Aorta (tissue), 5 donors: ENCODE data around the gene KRTAP10-1. TPM values are rescaled to one million over a fixed set of nuclear protein-coding genes. Genes with fewer than 3 reads are reported as not detected.

Experiments used
- ATAC-seq: fragments of 200-7000 bp; cut with Tn5 transposase; one replicate; pipeline ENCODE4 v1.9.1; 2022; ENCODE audit warnings: moderate library complexity; ENCODE audit not compliant: low FRiP score
- DNase-seq, 2 donors: peaks; one replicate each; pipeline ENCODE4 v3.0.0-alpha.2; 2020
- H3K27ac ChIP-seq, 2 donors: one replicate each; pipeline ENCODE4 v1.5.1; 2013; ENCODE audit warnings: low read length in 2 of 2, mild to moderate bottlenecking in 2 of 2, moderate library complexity in 2 of 2, control low read depth in 1 of 2, inconsistent platforms in 1 of 2, low read depth in 1 of 2
- H3K27me3 ChIP-seq, 2 donors: one replicate each; pipeline ENCODE4 v1.6.1; 2013; ENCODE audit warnings: control low read depth in 1 of 2, low read length in 1 of 2, mild to moderate bottlenecking in 1 of 2, moderate library complexity in 1 of 2; ENCODE audit not compliant: insufficient read depth in 2 of 2, control insufficient read depth in 1 of 2
- H3K36me3 ChIP-seq, 2 donors: one replicate each; pipeline ENCODE4 v1.6.1; 2013; ENCODE audit warnings: control low read depth in 1 of 2, low read length in 1 of 2, mild to moderate bottlenecking in 1 of 2; ENCODE audit not compliant: insufficient read depth in 2 of 2, control insufficient read depth in 1 of 2
- H3K4me1 ChIP-seq, 2 donors: one replicate each; pipeline ENCODE4 v1.6.1; 2013; ENCODE audit warnings: low read length in 2 of 2, control low read depth in 1 of 2, mild to moderate bottlenecking in 1 of 2, moderate library complexity in 1 of 2; ENCODE audit not compliant: insufficient read depth in 2 of 2, control insufficient read depth in 1 of 2
- H3K4me3 ChIP-seq, 2 donors: one replicate each; pipeline ENCODE4 v1.5.1; 2013; ENCODE audit warnings: low read length in 2 of 2, control low read depth in 1 of 2, mild to moderate bottlenecking in 1 of 2
- H3K9me3 ChIP-seq: one replicate; pipeline ENCODE4 v1.6.1; 2013; ENCODE audit warnings: mild to moderate bottlenecking, low read length; ENCODE audit not compliant: control insufficient read depth
- WGBS, 2 donors: extraction: QIAGEN DNeasy Blood & Tissue Kit; methylation state at CpG; one replicate each; pipeline ENCODE4 v1.1.7; 2013; 5-methylcytosine and 5-hydroxymethylcytosine counted together
- intact Hi-C, 2 donors: fragments of 100-400 bp; cut with DNase I; formaldehyde crosslinking; loops; one replicate each; pipeline versions ENCODE4 v1.14.2 to v1.15.0; 2022
- polyA plus RNA-seq, 2 donors: library from polyadenylated mRNA; stranded (reverse); fragments of 200-250 nt; gene quantifications; one replicate each; pipeline ENCODE4 v1.2.3, GENCODE V29; 2013
- total RNA-seq, 2 donors: library from RNA; stranded (reverse); fragmentation: NEBNext Ultra II Directional; extraction: Animal tissue kit (Norgen Biotek cat#: 25700); gene quantifications; one replicate each; pipeline ENCODE4 v1.2.1, GENCODE V29; 2021
- donor health status: healthy with polysubstance abuse.
- donor health status: Bipolar disorder and iron deficiency.
- donor health status: DM: no; HTN: no; CAD: no.
- donor health status: DM: no; HTN: no; CAD: no.
- donor health status: DM: yes; HTN: yes; CAD: no.

The KRTAP10-1 gene
- total and polyA plus RNA-seq, 4 donors = not detected

DNA sequence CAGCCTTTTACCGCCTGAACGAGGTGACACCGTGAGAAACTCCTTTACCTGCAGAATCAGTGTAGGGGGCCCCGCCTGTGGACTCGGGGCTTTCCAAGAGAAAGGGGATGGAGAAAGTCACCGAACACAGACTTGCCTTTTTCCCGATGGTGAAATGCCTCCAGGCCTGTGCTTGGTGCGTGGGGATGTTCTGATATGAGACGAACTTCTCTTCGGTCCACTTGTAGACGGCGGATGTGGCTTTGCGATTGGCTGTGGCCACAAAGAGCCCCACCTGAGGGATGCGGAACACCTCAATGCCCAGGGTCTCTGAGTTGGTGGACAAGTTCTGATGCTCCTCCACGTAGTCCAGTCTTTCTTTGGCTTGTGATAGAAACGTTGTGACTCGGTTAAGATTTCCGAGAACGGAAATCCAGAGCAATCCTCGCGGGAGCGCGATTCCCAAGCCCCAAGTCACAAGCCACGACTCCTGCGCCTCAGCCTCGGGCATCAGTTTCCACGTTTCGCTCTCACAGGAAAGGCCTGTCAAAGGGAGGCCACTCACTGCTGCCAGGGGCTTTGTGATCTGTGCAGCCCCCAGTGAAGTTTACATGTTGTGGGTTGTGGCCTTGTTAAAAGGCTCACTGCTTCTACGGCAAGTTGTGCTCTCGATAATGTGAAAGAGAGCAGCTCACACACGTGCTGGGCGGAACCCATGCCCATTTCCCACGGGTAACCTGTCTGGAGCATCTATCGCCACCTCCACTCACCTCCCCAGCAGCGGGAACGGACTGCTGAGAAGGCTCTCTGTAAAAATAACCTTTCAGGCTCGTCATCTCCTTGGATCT, 12.6 kb downstream of the KRTAP10-1 start:
- DNase-seq (peak in 1 of 2 donors; percentile 58), ATAC-seq (no peak)
- Histone ChIP-seq H3K27ac (no peak overlapping the region), H3K9me3 (no peaks in the 10 kb centered on the region), H3K4me1 (no peaks in the 10 kb centered on the region), H3K27me3 (no peaks in the 10 kb centered on the region), H3K4me3 (no peak overlapping the region), H3K36me3 (no peaks in the 10 kb centered on the region)
- 87 to 90% methylated on average over 37 of the region's 37 CpGs for WGBS, 2 donors
- intact Hi-C loops = no loop called here

DNA sequence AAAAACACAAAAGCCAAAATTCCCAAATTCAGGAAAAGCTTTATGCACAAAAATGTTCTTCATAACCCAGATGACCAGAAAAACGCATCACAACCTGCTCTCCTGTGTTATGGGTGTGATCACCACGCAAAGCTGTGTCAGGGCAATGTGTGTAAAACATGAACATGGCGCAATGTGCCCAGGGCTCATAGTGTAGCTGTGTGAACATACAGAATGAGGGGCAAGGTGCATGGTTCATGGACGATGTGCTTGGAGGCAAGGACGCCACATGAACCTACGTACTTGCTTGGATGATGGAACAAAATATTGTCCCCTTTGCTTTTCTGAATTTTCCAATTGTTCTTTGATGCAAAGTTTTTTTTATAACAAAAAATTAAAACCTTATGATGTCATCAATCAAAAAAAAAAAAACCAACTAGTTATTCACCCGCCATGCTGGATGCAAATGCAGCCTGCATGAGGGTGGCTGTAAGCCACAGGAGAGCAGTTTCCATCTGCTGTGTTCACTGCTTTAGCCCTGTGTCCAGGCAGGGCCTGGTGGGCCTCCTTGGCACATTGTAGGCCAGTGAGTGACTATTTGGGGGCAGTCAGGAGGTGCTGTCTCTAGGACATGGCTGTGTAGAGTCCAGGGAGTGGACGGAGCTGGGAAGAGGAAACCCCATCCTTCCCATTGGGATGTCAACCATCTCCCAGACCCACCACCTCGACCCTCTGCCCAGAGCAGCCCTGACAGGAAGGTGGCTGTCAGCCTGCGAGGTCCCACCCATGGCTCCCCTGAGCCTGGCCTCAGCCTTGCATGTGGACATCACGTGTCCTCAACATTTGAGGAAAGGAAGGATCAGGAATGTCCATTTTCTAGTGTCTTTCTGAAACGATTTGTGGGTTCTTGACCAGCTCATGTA, 13.6 kb downstream of the KRTAP10-1 start:
- intact Hi-C loops = no loop called here

DNA sequence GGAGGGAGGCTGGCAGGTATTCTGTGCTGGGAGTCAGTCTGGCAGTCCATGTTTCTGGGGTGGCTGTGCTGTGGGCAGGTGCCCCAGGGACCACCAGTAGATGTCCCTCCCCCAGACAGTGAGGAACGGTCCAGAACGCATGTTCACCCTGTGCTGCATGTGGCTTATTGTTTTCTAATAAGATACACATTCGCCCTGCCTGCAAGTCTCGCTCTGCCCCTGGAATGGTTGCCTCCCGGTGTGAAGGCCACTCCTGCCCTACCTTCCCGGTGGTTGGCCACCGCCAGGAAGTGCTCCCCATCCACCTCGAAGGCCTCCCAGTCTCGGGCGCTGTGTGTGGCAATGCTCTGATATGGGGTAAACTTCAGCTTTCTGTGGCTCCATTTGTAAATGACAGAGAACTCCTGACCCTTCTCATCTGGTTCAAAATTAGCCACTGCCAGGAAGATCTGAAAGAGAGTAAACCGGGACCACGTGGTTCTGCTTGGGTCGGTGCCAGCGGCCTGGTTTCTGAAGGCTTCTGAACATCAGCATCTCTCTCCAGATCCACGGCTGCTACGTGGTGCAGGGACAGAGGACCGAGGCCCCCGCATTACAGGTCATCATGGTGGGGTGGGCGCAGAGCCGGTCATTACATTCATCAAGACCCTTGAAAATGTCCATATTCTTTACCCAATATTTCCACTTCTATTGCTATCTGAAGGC, 14.5 kb downstream of the KRTAP10-1 start:
- Histone ChIP-seq H3K36me3 (no peaks in the 10 kb centered on the region), H3K4me1 (no peaks in the 10 kb centered on the region), H3K27ac (no peak overlapping the region), H3K27me3 (no peaks in the 10 kb centered on the region), H3K4me3 (no peak overlapping the region), H3K9me3 (no peaks in the 10 kb centered on the region)
- intact Hi-C loops = no loop called here
- no peak for ATAC-seq
- 90 to 92% methylated on average over 20 of the region's 20 CpGs for WGBS, 2 donors
- DNase-seq = peak in 1 of 2 donors; percentile 71

More for the DNA sequence above, 13.6 kb downstream of the KRTAP10-1 start:
- ATAC-seq = no peak
- Histone ChIP-seq H3K9me3 (no peaks in the 10 kb centered on the region), H3K27me3 (no peaks in the 10 kb centered on the region), H3K36me3 (no peaks in the 10 kb centered on the region), H3K4me1 (no peaks in the 10 kb centered on the region), H3K4me3 (no peak overlapping the region), H3K27ac (no peak overlapping the region)
- 89 to 92% methylated on average over 12 of the region's 12 CpGs for WGBS, 2 donors
- DNase-seq = peak in 1 of 2 donors; percentile 38

DNA sequence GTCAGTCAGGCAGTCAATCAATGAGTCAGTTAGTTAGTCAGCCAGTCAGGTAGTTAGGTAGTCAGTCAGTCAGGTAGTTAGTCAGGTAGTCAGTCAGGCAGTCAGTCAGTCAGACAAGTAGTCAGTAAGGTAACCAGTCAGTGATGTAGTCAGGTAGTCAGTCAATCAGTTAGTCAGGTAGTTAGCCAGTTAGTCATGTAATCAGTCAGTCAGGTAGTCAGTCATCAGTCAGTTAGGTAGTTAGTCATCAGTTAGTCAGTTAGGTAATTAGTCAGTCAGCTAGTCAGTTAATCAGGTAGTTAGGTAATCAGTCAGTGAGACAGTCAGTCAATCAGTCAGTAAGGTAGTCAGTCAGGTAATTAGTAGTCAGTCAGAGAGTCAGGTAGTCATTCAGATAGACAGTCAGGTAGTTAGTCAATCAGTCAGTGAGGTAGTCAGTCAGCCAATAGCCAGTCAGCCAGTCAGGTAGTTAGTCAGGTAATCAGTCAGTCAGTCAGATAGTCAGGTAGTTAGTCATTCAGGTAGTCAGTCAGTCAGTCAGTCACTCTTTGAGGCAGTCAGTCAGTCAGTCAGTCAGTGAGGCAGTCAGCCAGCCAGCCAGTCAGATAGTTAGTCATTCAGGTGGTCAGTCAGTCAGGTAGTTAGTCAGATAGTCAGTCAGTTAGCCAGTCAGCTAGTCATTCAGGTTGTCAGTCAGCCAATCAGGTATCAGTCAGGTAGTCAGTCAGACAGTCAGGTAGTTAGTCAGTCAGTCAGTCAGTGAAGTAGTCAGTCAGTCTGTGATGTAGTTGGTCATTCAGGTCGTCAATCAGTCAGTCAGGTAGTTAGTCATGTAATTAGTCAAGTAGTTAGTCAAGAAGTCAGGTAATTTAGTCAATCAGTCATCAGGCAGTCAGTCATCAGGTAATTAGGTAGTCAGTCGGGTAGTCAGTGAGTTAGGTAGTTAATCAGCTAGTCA, 15.3 kb downstream of the KRTAP10-1 start:
- WGBS, 2 donors = 78 to 87% methylated on average over 2 of the region's 2 CpGs
- H3K27ac ChIP-seq = no peak overlapping the region
- ATAC-seq = no peak
- intact Hi-C loops = no loop called here
- H3K36me3 ChIP-seq = no peaks in the 10 kb centered on the region
- no peak overlapping the region for H3K4me3 ChIP-seq
- H3K9me3 ChIP-seq = no peaks in the 10 kb centered on the region
- no peak for DNase-seq
- H3K27me3 ChIP-seq = no peaks in the 10 kb centered on the region
- no peaks in the 10 kb centered on the region for H3K4me1 ChIP-seq

DNA sequence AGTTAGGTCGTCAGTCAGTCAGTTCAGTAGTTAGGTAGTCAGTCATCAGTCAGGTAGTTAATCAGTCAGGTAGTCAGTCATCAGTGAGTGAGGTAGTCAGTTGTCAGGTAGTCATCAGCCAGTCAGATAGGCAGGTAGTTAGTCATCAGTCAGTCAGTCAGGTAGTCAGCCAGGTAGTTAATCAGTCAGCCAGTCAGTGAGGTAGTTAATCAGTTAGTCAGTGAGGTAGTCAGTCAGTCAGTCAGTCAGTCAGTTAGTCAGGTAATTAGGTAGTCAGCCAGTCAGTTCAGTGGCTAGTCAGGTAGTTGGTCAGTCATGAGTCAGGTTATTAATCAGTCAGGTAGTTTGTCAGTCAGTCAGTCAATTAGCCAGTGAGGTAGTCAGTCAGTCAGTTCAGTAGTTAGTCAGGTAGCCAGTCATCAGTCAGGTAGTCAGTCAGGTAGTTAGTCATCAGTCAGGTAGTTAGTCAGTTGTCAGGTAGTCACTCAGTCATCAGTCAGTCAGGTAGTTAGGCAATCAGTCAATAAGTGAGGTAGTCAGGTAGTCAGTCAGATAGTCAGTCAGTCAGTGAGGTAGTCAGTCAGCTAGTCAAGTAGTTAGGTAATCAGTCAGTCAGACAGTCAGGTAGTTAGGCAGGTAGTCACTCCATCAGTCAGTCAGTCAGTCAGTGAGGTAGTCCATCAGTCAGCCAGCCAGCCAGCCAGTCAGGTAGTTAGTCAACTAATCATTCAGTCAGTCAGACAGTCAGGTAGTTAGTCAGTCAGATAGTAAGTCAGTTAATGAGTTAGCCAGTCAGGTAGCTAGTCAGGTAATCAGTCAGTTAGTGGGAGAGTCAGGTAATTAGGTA, 16.2 kb downstream of the KRTAP10-1 start:
- intact Hi-C loops = no loop called here
- ATAC-seq (no peak), DNase-seq (no peak)
- H3K27me3 ChIP-seq = no peaks in the 10 kb centered on the region
- no peak overlapping the region for H3K4me3 ChIP-seq
- H3K4me1 ChIP-seq = no peaks in the 10 kb centered on the region
- WGBS, 2 donors = 90 to 93% methylated on average over 1 of the region's 1 CpG
- H3K27ac ChIP-seq = no peak overlapping the region
- no peaks in the 10 kb centered on the region for H3K36me3 ChIP-seq
- no peaks in the 10 kb centered on the region for H3K9me3 ChIP-seq

DNA sequence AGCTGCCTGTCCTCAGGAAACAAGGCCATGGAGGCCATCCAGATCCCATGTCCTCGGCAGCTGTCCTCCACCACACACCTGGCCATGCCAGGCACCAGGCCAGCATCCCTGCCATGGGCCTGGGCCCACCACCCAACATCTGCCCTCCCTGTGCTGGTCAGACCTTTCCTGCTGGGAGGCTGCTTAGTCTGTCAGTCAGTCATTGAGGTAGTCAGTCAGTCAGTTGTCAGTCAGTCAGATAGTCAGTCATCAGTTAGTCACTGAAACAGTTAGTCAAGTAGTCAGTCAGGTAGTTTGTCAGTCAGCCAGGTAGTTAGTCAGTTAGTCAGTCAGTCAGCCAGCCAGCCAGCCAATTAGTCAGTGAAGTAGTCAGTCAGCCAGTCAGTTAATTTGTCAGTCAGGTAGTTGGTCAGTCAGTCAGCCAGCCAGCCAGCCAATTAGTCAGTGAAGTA, 17.2 kb downstream of the KRTAP10-1 start:
- Histone ChIP-seq H3K4me3 (no peak overlapping the region), H3K4me1 (no peaks in the 10 kb centered on the region), H3K36me3 (no peaks in the 10 kb centered on the region), H3K27me3 (no peaks in the 10 kb centered on the region), H3K9me3 (no peaks in the 10 kb centered on the region), H3K27ac (no peak overlapping the region)
- intact Hi-C loops = no loop called here
- 90 to 94% methylated on average over 1 of the region's 1 CpG for WGBS, 2 donors
- no peak for DNase-seq
- ATAC-seq = no peak

DNA sequence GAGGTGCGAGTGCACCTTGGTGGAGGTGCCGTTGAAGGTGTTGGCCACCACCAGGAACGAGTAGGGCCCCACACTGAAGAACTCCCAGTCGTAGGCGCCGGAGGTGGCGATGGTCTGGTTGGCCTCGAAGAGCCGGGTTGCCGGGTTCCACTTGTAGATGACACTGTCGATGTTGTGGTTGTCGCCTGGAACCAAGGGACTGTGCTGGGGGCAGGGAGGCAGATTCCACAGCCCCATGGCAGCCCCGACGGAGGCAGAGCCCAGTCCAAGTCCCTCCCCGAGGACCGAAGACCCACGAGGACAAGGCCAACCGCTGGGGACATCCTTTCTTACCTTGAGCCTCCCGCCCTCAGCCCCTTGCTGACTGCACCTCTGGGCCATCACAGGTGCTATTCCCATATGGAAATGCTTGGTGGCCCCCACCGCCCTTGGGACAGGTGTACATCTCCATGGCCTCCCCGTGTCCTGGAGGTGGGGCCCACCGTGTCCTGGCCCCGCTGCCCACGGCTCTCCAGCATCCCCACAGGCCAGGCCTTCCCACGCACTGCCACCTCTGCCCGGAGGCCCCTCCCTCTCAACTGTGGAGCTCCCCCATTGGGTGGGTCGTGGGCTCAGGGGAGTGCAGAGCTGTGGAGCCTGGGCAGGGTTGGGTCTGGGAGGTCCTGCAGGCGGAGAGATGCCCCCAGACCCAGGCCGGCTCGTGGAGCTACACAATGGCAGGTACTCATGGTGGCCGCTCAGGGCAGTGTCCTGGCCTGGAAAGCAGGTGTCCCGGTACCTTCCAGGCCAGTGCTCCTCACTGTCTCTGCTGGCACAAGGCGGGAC, 17.9 kb downstream of the KRTAP10-1 start:
- no peak overlapping the region for H3K27ac ChIP-seq
- DNase-seq = peak in 1 of 2 donors; percentile 67
- WGBS, 2 donors = 91 to 93% methylated on average over 30 to 33 of the region's 33 CpGs

More for the DNA sequence above, 17.9 kb downstream of the KRTAP10-1 start:
- Histone ChIP-seq H3K4me3 (no peak overlapping the region), H3K36me3 (no peaks in the 10 kb centered on the region), H3K27me3 (no peaks in the 10 kb centered on the region), H3K4me1 (no peaks in the 10 kb centered on the region), H3K9me3 (no peaks in the 10 kb centered on the region)
- ATAC-seq = no peak
- intact Hi-C loops = no loop called here
